ENCODE results near the gene MPIG6B.

DNA sequence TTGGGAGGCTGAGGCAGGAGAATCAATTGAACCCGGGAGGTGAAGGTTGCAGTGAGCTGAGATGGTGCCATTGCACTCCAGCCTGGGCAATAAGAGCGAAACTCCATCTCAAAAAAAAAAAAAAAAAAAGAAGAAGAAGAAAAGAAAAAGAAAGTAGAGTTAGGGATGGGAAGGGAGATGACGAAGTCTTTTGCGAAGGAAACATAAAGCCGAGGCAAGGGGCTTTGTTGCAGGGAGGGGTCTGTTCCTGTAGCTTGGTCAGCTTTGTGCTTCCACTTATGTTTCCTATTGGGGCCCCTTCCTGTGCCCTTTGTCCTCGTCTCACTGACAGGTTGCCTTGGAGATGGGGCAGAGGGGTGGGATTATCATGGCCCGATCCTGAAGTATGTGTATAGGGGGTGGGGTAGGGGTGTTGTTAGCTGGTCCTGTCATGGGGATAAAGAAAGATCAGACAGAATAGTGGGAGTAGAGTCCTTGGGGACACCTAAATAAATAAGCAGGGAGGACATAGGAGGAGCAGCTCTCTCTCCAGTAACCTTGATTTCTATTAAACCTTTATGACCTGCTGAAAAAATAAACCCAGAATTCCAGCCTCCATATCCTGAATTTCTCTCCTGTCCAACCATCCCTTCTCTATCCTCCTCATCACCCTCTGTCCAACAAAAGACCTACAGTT, 14.3 kb downstream of the MPIG6B start:
- TF ChIP-seq POLR2A (IDR thresholded peaks at IDR 0.05): no peak
- TF ChIP-seq, protein P1, sequence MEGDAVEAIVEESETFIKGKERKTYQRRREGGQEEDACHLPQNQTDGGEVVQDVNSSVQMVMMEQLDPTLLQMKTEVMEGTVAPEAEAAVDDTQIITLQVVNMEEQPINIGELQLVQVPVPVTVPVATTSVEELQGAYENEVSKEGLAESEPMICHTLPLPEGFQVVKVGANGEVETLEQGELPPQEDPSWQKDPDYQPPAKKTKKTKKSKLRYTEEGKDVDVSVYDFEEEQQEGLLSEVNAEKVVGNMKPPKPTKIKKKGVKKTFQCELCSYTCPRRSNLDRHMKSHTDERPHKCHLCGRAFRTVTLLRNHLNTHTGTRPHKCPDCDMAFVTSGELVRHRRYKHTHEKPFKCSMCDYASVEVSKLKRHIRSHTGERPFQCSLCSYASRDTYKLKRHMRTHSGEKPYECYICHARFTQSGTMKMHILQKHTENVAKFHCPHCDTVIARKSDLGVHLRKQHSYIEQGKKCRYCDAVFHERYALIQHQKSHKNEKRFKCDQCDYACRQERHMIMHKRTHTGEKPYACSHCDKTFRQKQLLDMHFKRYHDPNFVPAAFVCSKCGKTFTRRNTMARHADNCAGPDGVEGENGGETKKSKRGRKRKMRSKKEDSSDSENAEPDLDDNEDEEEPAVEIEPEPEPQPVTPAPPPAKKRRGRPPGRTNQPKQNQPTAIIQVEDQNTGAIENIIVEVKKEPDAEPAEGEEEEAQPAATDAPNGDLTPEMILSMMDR (IDR thresholded peaks at IDR 0.05): no peak

Data from upper lobe of left lung (tissue), 4 donors.